Measurements from ENCODE around the gene KRTAP12-3. TPM values are rescaled to one million over a fixed set of nuclear protein-coding genes. Genes with fewer than 3 reads are reported as not detected.
A peak's percentile ranks its signal among the peaks of the same experiment; 100 is the strongest.

Gene KRTAP12-3, protein sequence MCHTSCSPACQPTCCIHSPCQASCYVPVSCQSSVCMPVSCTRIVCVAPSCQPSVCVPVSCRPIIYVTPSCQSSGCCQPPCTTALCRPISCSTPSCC
- total RNA-seq: not detected
- not detected for polyA plus RNA-seq

DNA sequence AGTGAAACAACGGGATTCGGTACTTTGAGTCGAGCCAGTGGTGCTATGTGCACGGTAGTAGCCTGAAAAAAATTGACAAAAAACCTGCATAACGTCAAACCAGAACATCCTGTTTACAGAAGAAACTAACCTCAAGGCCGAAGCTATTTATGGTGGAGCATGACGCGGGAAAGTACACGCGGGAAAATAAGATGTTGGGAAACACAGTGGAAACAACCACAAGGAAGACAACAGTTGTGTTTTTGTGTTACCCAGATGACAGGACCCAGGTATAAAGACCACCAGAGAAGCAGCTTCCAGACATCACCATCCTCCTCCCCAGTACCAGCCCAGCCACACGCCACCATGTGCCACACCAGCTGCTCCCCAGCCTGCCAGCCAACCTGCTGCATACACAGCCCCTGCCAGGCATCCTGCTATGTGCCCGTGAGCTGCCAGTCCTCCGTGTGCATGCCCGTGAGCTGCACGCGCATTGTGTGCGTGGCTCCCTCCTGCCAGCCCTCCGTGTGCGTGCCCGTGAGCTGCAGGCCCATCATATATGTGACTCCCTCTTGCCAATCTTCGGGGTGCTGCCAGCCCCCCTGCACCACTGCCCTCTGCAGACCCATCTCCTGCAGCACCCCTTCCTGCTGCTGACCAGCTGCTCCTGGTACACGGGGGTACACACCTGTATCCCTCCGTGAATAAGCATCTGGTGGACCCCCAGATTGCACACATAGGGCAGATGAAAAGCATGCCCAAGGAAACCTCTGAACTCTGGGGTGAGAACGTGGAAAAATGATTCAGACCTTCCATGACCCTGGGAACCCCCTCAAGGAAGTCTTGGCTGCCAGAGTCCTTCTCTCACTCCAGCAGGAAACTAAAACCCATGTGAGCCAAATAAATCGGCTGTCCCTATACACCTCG, at the start of gene KRTAP12-3:
TSS of gene KRTAP12-3 (plus strand) at position 298 of the 906 bp plus-strand sequence. CDS start at position 346, 48 bp downstream.
- TF ChIP-seq FOXA1 (IDR thresholded peaks at IDR 0.05): no peak
- no peak for TF ChIP-seq HNF4G (IDR thresholded peaks at IDR 0.05)
- no peak for TF ChIP-seq JUND (IDR thresholded peaks at IDR 0.05)
- TF ChIP-seq HNF4A (conservative IDR thresholded peaks at IDR 0.05): no peak
- TF ChIP-seq, protein P1, sequence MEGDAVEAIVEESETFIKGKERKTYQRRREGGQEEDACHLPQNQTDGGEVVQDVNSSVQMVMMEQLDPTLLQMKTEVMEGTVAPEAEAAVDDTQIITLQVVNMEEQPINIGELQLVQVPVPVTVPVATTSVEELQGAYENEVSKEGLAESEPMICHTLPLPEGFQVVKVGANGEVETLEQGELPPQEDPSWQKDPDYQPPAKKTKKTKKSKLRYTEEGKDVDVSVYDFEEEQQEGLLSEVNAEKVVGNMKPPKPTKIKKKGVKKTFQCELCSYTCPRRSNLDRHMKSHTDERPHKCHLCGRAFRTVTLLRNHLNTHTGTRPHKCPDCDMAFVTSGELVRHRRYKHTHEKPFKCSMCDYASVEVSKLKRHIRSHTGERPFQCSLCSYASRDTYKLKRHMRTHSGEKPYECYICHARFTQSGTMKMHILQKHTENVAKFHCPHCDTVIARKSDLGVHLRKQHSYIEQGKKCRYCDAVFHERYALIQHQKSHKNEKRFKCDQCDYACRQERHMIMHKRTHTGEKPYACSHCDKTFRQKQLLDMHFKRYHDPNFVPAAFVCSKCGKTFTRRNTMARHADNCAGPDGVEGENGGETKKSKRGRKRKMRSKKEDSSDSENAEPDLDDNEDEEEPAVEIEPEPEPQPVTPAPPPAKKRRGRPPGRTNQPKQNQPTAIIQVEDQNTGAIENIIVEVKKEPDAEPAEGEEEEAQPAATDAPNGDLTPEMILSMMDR (IDR thresholded peaks at IDR 0.05; ENCODE audit: low read depth, low read length, missing input control): no peak
- no peak for TF ChIP-seq GABPA (IDR thresholded peaks at IDR 0.05 in 1 of 2, conservative IDR thresholded peaks at IDR 0.05 in 1 of 2)
- Histone ChIP-seq H3K4me3 (ENCODE audit: low read depth in 1 of 3, low read length in 3 of 3) (no peak within 1 kb of the TSS), H3K4me1 (ENCODE audit: control insufficient read depth in 4 of 4, insufficient read depth in 4 of 4, low read length in 3 of 4) (no peaks in the 10 kb centered on the region), H3K9me3 (ENCODE audit: control insufficient read depth in 4 of 4, low read length in 3 of 4) (peaks cover 0 to 5% (median 0%) of the 10 kb centered on the region in 4 donors), H3K27ac (ENCODE audit: low read depth in 1 of 2, low read length in 2 of 2) (peak within 1 kb of the TSS; percentile 25 to 58), H3K27me3 (ENCODE audit: control insufficient read depth in 4 of 4, insufficient read depth in 4 of 4, low read length in 3 of 4) (no peaks in the 10 kb centered on the region), H3K9ac (ENCODE audit: low read depth in 1 of 2, low read length in 2 of 2) (no peak within 1 kb of the TSS), H3K36me3 (ENCODE audit: control insufficient read depth in 4 of 4, insufficient read depth in 3 of 4, low read depth in 1 of 4, low read length in 3 of 4) (no peaks in the 10 kb centered on the region)
- WGBS: 75% methylated on average over 26 of the region's 26 CpGs
- no peak for DNase-seq (ENCODE audit: low spot score)

DNA sequence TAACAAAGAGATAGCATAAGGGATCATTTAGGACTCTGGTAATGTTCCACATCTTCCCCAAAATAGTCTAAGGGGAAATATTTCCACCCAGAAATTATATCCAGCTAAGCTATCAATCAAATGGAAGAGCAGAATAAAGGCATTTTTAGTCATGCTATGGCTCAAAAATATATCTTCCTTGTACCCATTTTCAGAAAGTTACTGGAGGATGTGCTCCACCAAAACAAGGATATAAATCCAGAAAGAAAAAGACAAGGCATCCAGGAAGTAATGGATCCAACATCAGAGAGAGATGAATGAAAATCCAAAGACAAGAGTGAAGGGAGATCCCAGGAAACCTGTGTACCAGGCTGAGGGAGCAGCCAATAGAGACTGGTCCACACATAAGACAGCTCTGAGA, 48.5 kb upstream of the KRTAP12-3 start:
- Histone ChIP-seq H3K27ac (ENCODE audit: low read depth in 1 of 2, low read length in 2 of 2) (no peak overlapping the region), H3K9ac (ENCODE audit: low read depth in 1 of 2, low read length in 2 of 2) (no peak overlapping the region), H3K9me3 (ENCODE audit: control insufficient read depth in 4 of 4, low read length in 3 of 4) (peaks cover 1 to 15% (median 4%) of the 10 kb centered on the region in 4 donors), H3K36me3 (ENCODE audit: control insufficient read depth in 4 of 4, insufficient read depth in 3 of 4, low read depth in 1 of 4, low read length in 3 of 4) (no peaks in the 10 kb centered on the region), H3K4me1 (ENCODE audit: control insufficient read depth in 4 of 4, insufficient read depth in 4 of 4, low read length in 3 of 4) (no peaks in the 10 kb centered on the region), H3K27me3 (ENCODE audit: control insufficient read depth in 4 of 4, insufficient read depth in 4 of 4, low read length in 3 of 4) (no peaks in the 10 kb centered on the region), H3K4me3 (ENCODE audit: low read depth in 1 of 3, low read length in 3 of 3) (no peak overlapping the region)
- TF ChIP-seq TAF1 (conservative IDR thresholded peaks at IDR 0.05) (no peak), GABPA (IDR thresholded peaks at IDR 0.05 in 1 of 2, conservative IDR thresholded peaks at IDR 0.05 in 1 of 2) (no peak), RAD21 (IDR thresholded peaks at IDR 0.05) (no peak), SP1 (IDR thresholded peaks at IDR 0.05) (no peak), EGR1 (IDR thresholded peaks at IDR 0.05; ENCODE audit: low read depth in 2 of 2) (no peak), HNF4G (IDR thresholded peaks at IDR 0.05) (no peak), RXRA (IDR thresholded peaks at IDR 0.05) (no peak)
- TF ChIP-seq, protein P1 (IDR thresholded peaks at IDR 0.05; ENCODE audit: low read depth, low read length, missing input control): no peak
- TF ChIP-seq, protein P2, sequence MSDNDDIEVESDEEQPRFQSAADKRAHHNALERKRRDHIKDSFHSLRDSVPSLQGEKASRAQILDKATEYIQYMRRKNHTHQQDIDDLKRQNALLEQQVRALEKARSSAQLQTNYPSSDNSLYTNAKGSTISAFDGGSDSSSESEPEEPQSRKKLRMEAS (IDR thresholded peaks at IDR 0.05): no peak
- TF ChIP-seq, protein P3, sequence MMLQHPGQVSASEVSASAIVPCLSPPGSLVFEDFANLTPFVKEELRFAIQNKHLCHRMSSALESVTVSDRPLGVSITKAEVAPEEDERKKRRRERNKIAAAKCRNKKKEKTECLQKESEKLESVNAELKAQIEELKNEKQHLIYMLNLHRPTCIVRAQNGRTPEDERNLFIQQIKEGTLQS (IDR thresholded peaks at IDR 0.05): no peak
- TF ChIP-seq, protein P4, sequence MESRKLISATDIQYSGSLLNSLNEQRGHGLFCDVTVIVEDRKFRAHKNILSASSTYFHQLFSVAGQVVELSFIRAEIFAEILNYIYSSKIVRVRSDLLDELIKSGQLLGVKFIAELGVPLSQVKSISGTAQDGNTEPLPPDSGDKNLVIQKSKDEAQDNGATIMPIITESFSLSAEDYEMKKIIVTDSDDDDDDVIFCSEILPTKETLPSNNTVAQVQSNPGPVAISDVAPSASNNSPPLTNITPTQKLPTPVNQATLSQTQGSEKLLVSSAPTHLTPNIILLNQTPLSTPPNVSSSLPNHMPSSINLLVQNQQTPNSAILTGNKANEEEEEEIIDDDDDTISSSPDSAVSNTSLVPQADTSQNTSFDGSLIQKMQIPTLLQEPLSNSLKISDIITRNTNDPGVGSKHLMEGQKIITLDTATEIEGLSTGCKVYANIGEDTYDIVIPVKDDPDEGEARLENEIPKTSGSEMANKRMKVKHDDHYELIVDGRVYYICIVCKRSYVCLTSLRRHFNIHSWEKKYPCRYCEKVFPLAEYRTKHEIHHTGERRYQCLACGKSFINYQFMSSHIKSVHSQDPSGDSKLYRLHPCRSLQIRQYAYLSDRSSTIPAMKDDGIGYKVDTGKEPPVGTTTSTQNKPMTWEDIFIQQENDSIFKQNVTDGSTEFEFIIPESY (IDR thresholded peaks at IDR 0.05): no peak
- TF ChIP-seq, protein P5, sequence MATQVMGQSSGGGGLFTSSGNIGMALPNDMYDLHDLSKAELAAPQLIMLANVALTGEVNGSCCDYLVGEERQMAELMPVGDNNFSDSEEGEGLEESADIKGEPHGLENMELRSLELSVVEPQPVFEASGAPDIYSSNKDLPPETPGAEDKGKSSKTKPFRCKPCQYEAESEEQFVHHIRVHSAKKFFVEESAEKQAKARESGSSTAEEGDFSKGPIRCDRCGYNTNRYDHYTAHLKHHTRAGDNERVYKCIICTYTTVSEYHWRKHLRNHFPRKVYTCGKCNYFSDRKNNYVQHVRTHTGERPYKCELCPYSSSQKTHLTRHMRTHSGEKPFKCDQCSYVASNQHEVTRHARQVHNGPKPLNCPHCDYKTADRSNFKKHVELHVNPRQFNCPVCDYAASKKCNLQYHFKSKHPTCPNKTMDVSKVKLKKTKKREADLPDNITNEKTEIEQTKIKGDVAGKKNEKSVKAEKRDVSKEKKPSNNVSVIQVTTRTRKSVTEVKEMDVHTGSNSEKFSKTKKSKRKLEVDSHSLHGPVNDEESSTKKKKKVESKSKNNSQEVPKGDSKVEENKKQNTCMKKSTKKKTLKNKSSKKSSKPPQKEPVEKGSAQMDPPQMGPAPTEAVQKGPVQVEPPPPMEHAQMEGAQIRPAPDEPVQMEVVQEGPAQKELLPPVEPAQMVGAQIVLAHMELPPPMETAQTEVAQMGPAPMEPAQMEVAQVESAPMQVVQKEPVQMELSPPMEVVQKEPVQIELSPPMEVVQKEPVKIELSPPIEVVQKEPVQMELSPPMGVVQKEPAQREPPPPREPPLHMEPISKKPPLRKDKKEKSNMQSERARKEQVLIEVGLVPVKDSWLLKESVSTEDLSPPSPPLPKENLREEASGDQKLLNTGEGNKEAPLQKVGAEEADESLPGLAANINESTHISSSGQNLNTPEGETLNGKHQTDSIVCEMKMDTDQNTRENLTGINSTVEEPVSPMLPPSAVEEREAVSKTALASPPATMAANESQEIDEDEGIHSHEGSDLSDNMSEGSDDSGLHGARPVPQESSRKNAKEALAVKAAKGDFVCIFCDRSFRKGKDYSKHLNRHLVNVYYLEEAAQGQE (IDR thresholded peaks at IDR 0.05): no peak
- DNase-seq (ENCODE audit: low spot score): no peak

Data from liver (tissue), 9 donors.